A549 (cell line): Measurements from ENCODE around the gene MRPL23.

ENCODE experiments used
- CBX2 ChIP-seq: fragments of 200-600 bp; sonication (generic); IDR thresholded peaks from 2 replicates; pipeline ENCODE4 v1.6.1; 2016; ENCODE audit warnings: low read depth, mild to moderate bottlenecking, borderline replicate concordance
- EP300 ChIP-seq, 2 experiments: fragments of >200 bp; sonication (Bioruptor Twin); formaldehyde crosslinking; IDR thresholded peaks; 2 replicates in 1 of 2; 3 replicates in 1 of 2; pipeline ENCODE4 v1.6.1; 2016 to 2017
- HDAC2 ChIP-seq: fragments of 200-600 bp; sonication (generic); IDR thresholded peaks from 2 replicates; pipeline ENCODE4 v1.6.1; 2016
- KDM5A ChIP-seq: fragments of 200-600 bp; sonication (generic); IDR thresholded peaks from 2 replicates; pipeline ENCODE4 v1.6.1; 2016; ENCODE audit warnings: antibody characterized with exemption, mild to moderate bottlenecking
- MAZ ChIP-seq: fragments of 150-350 bp; IDR thresholded peaks from 2 replicates; pipeline ENCODE4 v1.6.1; 2014; ENCODE audit warnings: antibody characterized with exemption, low read depth, low read length, borderline replicate concordance
- POLR2A ChIP-seq: IDR thresholded peaks from 2 replicates; pipeline ENCODE4 v1.6.1; 2012; ENCODE audit warnings: mild to moderate bottlenecking, low read length
- SMC3 ChIP-seq: fragments of >200 bp; sonication (Bioruptor Twin); formaldehyde crosslinking; IDR thresholded peaks from 3 replicates; pipeline ENCODE4 v1.6.1; 2018; ENCODE audit warnings: inconsistent platforms
- TP53 ChIP-seq: fragments of 250-450 bp; sonication (Bioruptor Pico); IDR thresholded peaks from 2 replicates; pipeline ENCODE4 v1.5.0; 2021; ENCODE audit warnings: mild to moderate bottlenecking, moderate library complexity
- ZFP36 ChIP-seq: fragments of 450-650 bp; IDR thresholded peaks from 2 replicates; pipeline ENCODE4 v1.6.1; 2014; ENCODE audit warnings: borderline replicate concordance; ENCODE audit not compliant: partially characterized antibody
- TF ChIP-seq, protein P1 (sequence below): fragments of >200 bp; sonication (Bioruptor Twin); formaldehyde crosslinking; IDR thresholded peaks from 3 replicates; pipeline ENCODE4 v1.5.1; 2016
- TF ChIP-seq, protein P2 (sequence below): IDR thresholded peaks from 2 replicates; pipeline ENCODE4 v1.6.1; 2012
- TF ChIP-seq, protein P3 (sequence below): fragments of 150-350 bp; IDR thresholded peaks from 2 replicates; pipeline ENCODE4 v1.6.1; 2014; ENCODE audit warnings: low read depth, mild to moderate bottlenecking, low read length

DNA sequence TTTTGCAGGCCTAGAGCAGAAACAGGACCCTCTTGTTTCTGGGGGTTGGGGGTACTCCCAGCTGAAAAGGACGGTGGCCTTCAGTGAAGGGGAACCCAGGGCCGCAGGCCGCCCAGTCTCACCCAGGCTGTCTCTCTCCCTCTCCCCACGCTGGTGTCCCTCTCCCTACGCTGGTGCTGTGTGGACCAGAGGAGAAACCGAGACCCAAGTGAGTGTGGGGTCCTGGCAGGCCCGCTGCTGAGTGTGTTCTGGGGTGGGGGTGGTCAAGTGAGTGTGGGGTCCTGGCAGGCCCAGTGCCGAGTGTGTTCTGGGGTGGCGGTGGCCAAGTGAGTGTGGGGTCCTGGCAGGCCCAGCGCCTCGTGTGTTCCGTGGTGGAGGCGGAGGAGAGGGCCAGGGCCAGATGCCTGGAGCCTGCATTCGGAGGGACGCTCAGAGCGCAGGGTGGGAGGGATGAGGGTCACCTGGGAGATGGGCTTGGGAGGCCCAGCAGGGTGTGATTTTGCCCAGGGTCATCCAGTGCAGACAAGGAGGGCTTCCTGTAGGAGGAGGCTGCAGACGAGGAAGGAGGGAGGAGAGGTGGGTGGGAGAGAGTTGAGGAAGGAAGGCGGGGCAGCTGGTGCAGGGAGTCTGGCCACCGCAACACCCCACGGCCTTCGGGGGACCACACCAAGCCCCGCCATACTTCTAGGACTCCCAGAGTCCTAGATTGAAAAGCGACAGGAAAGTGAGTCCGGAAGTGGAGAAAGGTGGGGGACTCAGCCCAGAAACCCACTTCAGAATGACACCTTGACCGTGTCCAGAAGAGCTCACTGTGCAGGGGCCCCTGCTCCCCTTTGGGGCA, 17.3 kb upstream of the MRPL23 start:
- no peak for TF ChIP-seq EP300 (IDR thresholded peaks at IDR 0.05)
- no peak for TF ChIP-seq MAZ
- TF ChIP-seq HDAC2, result no peak
- TF ChIP-seq POLR2A, result no peak
- TF ChIP-seq SMC3, result no peak
- no peak for TF ChIP-seq CBX2
- TF ChIP-seq, protein P1, sequence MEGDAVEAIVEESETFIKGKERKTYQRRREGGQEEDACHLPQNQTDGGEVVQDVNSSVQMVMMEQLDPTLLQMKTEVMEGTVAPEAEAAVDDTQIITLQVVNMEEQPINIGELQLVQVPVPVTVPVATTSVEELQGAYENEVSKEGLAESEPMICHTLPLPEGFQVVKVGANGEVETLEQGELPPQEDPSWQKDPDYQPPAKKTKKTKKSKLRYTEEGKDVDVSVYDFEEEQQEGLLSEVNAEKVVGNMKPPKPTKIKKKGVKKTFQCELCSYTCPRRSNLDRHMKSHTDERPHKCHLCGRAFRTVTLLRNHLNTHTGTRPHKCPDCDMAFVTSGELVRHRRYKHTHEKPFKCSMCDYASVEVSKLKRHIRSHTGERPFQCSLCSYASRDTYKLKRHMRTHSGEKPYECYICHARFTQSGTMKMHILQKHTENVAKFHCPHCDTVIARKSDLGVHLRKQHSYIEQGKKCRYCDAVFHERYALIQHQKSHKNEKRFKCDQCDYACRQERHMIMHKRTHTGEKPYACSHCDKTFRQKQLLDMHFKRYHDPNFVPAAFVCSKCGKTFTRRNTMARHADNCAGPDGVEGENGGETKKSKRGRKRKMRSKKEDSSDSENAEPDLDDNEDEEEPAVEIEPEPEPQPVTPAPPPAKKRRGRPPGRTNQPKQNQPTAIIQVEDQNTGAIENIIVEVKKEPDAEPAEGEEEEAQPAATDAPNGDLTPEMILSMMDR, result no peak
- TF ChIP-seq, protein P2, sequence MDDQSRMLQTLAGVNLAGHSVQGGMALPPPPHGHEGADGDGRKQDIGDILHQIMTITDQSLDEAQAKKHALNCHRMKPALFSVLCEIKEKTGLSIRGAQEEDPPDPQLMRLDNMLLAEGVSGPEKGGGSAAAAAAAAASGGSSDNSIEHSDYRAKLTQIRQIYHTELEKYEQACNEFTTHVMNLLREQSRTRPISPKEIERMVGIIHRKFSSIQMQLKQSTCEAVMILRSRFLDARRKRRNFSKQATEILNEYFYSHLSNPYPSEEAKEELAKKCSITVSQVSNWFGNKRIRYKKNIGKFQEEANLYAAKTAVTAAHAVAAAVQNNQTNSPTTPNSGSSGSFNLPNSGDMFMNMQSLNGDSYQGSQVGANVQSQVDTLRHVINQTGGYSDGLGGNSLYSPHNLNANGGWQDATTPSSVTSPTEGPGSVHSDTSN, result no peak
- TF ChIP-seq ZFP36, result peak; percentile 33
- no peak for TF ChIP-seq TP53 (CRISPR knock-in tag)
- TF ChIP-seq, protein P3, sequence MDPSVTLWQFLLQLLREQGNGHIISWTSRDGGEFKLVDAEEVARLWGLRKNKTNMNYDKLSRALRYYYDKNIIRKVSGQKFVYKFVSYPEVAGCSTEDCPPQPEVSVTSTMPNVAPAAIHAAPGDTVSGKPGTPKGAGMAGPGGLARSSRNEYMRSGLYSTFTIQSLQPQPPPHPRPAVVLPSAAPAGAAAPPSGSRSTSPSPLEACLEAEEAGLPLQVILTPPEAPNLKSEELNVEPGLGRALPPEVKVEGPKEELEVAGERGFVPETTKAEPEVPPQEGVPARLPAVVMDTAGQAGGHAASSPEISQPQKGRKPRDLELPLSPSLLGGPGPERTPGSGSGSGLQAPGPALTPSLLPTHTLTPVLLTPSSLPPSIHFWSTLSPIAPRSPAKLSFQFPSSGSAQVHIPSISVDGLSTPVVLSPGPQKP, result no peak
- no peak for TF ChIP-seq KDM5A
